Right lobe of liver (tissue), 4 donors: ENCODE results near the gene BAHCC1.

Experiments
- POLR2A ChIP-seq: fragments of 450-650 bp; IDR thresholded peaks from one replicate; pipeline ENCODE4 v1.6.1; 2017; ENCODE audit warnings: antibody characterized with exemption, mild to moderate bottlenecking
- TF ChIP-seq, protein P1 (sequence below), 4 donors: fragments of 200-600 bp in 3 of 4; fragments of 450-650 bp in 1 of 4; IDR thresholded peaks; one replicate each; pipeline versions ENCODE4 v1.5.1 to v1.8.0; 2016 to 2022; ENCODE audit warnings: antibody characterized with exemption in 4 of 4, mild to moderate bottlenecking in 2 of 4
- donor health status: DM: no; HTN: no; CAD: no.
- donor health status: DM: no; HTN: no; CAD: no.
- donor health status: DM: no; HTN: yes; CAD: no.

DNA sequence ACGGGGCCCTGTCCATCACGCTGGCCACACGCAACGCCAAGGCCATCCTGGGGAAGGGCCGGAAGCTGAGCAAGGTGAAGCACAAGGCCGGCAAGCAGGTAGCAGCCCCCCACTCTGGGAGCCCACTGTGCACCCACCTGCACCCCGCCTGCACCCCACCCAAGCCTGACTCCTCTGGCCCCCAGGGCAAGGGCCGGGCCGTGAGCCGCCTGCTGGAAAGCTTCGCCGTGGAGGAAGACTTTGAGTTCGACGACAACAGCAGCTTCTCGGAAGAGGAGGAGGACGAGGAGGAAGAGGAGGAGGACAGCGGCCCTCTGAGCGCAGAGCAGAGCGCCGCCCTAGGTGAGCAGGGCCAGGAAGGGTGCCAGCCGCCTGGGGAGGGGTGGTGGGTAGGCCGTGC lies 63.4 kb downstream of the BAHCC1 start:
- TF ChIP-seq POLR2A: no peak
- TF ChIP-seq, protein P1, sequence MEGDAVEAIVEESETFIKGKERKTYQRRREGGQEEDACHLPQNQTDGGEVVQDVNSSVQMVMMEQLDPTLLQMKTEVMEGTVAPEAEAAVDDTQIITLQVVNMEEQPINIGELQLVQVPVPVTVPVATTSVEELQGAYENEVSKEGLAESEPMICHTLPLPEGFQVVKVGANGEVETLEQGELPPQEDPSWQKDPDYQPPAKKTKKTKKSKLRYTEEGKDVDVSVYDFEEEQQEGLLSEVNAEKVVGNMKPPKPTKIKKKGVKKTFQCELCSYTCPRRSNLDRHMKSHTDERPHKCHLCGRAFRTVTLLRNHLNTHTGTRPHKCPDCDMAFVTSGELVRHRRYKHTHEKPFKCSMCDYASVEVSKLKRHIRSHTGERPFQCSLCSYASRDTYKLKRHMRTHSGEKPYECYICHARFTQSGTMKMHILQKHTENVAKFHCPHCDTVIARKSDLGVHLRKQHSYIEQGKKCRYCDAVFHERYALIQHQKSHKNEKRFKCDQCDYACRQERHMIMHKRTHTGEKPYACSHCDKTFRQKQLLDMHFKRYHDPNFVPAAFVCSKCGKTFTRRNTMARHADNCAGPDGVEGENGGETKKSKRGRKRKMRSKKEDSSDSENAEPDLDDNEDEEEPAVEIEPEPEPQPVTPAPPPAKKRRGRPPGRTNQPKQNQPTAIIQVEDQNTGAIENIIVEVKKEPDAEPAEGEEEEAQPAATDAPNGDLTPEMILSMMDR (IDR thresholded peaks at IDR 0.05): no peak
